WTC11 (cell line): Measurements from ENCODE around the gene DHRS2. TPM values are rescaled to one million over a fixed set of nuclear protein-coding genes. Genes with fewer than 3 reads are reported as not detected.

Source experiments
- ATAC-seq: fragments of 200-7000 bp; cut with Tn5 transposase; 2 replicates; pipeline ENCODE4 v1.10.0; 2021; ENCODE audit warnings: mild to moderate bottlenecking, moderate library complexity
- CTCF ChIA-PET: fragments of 300-600 bp; sonication (Branson Sonifier 250); formaldehyde crosslinking; loops from one replicate; lab custom pipeline; 2021; ENCODE audit warnings: antibody characterized with exemption; lab: Charles Lee
- POLR2A ChIA-PET: fragments of 350-600 bp; sonication (Branson Sonifier 250); formaldehyde crosslinking; loops from one replicate; lab custom pipeline; 2021; ENCODE audit warnings: antibody characterized with exemption; lab: Charles Lee
- DNase-seq: peaks from one replicate; pipeline ENCODE4 v3.0.0; 2021; ENCODE audit warnings: low spot score
- H3K27ac Mint-ChIP-seq: 2 replicates; pipeline ENCODE4 v1.8.0; 2021; ENCODE audit warnings: mixed read lengths
- H3K27me3 Mint-ChIP-seq: 2 replicates; pipeline ENCODE4 v1.8.0; 2021; ENCODE audit warnings: low read depth, mild to moderate bottlenecking, moderate library complexity, mixed read lengths
- H3K36me3 Mint-ChIP-seq: 2 replicates; pipeline ENCODE4 v1.8.0; 2021; ENCODE audit warnings: mixed read lengths
- H3K4me1 Mint-ChIP-seq: 2 replicates; pipeline ENCODE4 v1.8.0; 2022; ENCODE audit warnings: mixed read lengths
- H3K4me3 Mint-ChIP-seq: 2 replicates; pipeline ENCODE4 v1.8.0; 2021; ENCODE audit warnings: mild to moderate bottlenecking, moderate library complexity, mixed read lengths
- H3K9me3 Mint-ChIP-seq: 2 replicates; pipeline ENCODE4 v1.8.0; 2021; ENCODE audit warnings: mixed read lengths
- ATF2 ChIP-seq: sonication (generic); formaldehyde crosslinking; IDR thresholded peaks from 2 replicates; pipeline ENCODE4 v1.8.1; 2022; ENCODE audit warnings: low read depth, missing genetic modification reagents, borderline replicate concordance
- ATF6 ChIP-seq: sonication (generic); formaldehyde crosslinking; IDR thresholded peaks from 2 replicates; pipeline ENCODE4 v1.8.1; 2023; ENCODE audit warnings: mild to moderate bottlenecking, missing genetic modification reagents
- CREB1 ChIP-seq: sonication (generic); formaldehyde crosslinking; IDR thresholded peaks from 2 replicates; pipeline ENCODE4 v1.8.0; 2023; ENCODE audit warnings: mild to moderate bottlenecking, missing genetic modification reagents
- CREM ChIP-seq: sonication (generic); formaldehyde crosslinking; IDR thresholded peaks from 2 replicates; pipeline ENCODE4 v1.8.1; 2022; ENCODE audit warnings: mild to moderate bottlenecking, missing genetic modification reagents, moderate library complexity
- E2F4 ChIP-seq: sonication (generic); formaldehyde crosslinking; IDR thresholded peaks from 2 replicates; pipeline ENCODE4 v1.8.1; 2022; ENCODE audit warnings: low read depth, mild to moderate bottlenecking, moderate library complexity, missing genetic modification reagents, borderline replicate concordance
- ELF4 ChIP-seq: sonication (generic); formaldehyde crosslinking; IDR thresholded peaks from 2 replicates; pipeline ENCODE4 v1.8.1; 2022; ENCODE audit warnings: low read depth, mild to moderate bottlenecking, moderate library complexity, missing genetic modification reagents
- ESRRA ChIP-seq: sonication (generic); formaldehyde crosslinking; IDR thresholded peaks from 2 replicates; pipeline ENCODE4 v1.8.1; 2022; ENCODE audit warnings: mild to moderate bottlenecking, missing genetic modification reagents, borderline replicate concordance
- PRRX2 ChIP-seq: fragments of 250-450 bp; sonication (Bioruptor Pico); IDR thresholded peaks from 2 replicates; pipeline ENCODE4 v1.8.0; 2021; ENCODE audit warnings: mild to moderate bottlenecking
- SMAD3 ChIP-seq: sonication (generic); formaldehyde crosslinking; IDR thresholded peaks from 2 replicates; pipeline ENCODE4 v1.8.0; 2022; ENCODE audit warnings: missing genetic modification reagents, mild to moderate bottlenecking, borderline replicate concordance
- SMAD4 ChIP-seq: sonication (generic); formaldehyde crosslinking; IDR thresholded peaks from 2 replicates; pipeline ENCODE4 v1.8.0; 2022; ENCODE audit warnings: mild to moderate bottlenecking, missing genetic modification reagents
- SOX15 ChIP-seq: fragments of 250-450 bp; sonication (Bioruptor Pico); IDR thresholded peaks from 2 replicates; pipeline ENCODE4 v1.9.0; 2021; ENCODE audit warnings: mild to moderate bottlenecking
- STAT6 ChIP-seq: sonication (generic); formaldehyde crosslinking; conservative IDR thresholded peaks from 2 replicates; pipeline ENCODE4 v1.8.1; 2023; ENCODE audit warnings: mild to moderate bottlenecking, low read depth, missing genetic modification reagents, moderate library complexity
- TCF7 ChIP-seq: sonication (generic); formaldehyde crosslinking; IDR thresholded peaks from 2 replicates; pipeline ENCODE4 v1.8.0; 2022; ENCODE audit warnings: mild to moderate bottlenecking, low read depth, missing genetic modification reagents, moderate library complexity
- ZMAT4 ChIP-seq: fragments of 250-450 bp; sonication (Bioruptor Pico); IDR thresholded peaks from 2 replicates; pipeline ENCODE4 v1.9.0; 2021; ENCODE audit warnings: mild to moderate bottlenecking
- ZNF263 ChIP-seq: sonication (generic); formaldehyde crosslinking; IDR thresholded peaks from 2 replicates; pipeline ENCODE4 v1.8.1; 2022; ENCODE audit warnings: low read depth, mild to moderate bottlenecking, moderate library complexity, missing genetic modification reagents
- ZNF416 ChIP-seq: fragments of 250-450 bp; sonication (Bioruptor Pico); IDR thresholded peaks from 2 replicates; pipeline ENCODE4 v1.9.0; 2021; ENCODE audit warnings: mild to moderate bottlenecking, inconsistent platforms
- total RNA-seq: library from RNA; stranded (reverse); gene quantifications from 3 replicates; pipeline ENCODE4 v1.2.3, GENCODE V29; 2021
- TF ChIP-seq, protein P1 (sequence below): sonication (generic); formaldehyde crosslinking; IDR thresholded peaks from 2 replicates; pipeline ENCODE4 v1.8.0; 2022; ENCODE audit warnings: mild to moderate bottlenecking, missing genetic modification reagents
- TF ChIP-seq, protein P2 (sequence below): sonication (generic); formaldehyde crosslinking; IDR thresholded peaks from 2 replicates; pipeline ENCODE4 v1.8.0; 2023; ENCODE audit warnings: missing genetic modification reagents, mild to moderate bottlenecking, borderline replicate concordance

Gene DHRS2
- total RNA-seq, 1 experiment from 2014 or later = 4.5 TPM

DNA sequence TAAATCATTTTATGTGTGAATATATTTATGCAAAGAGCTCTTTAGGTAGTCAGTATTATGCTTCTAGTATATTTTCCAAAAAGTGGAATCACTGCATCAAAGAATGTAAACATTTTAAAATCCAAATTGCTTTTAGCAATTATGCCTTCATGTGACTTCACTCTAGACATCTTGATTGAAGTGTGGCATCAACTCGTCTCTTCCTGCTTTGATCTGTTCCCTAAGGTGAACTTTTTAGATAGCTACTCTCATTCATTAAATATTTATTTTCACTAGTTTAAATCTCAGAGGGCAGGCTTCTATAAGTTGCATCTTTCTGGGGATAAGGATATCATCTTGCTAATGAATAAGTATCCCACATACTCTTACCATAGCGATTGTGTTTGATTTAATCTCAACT, 39.2 kb downstream of the DHRS2 start:
- DNase-seq = no peak
- Mint-ChIP-seq H3K4me3 (no peak overlapping the region), H3K27ac (no peak overlapping the region), H3K27me3 (peaks cover 7% of the 10 kb centered on the region; the same call in 1 of the 2 replicates), H3K36me3 (peaks cover 9% of the 10 kb centered on the region), H3K9me3 (peaks cover 20% of the 10 kb centered on the region), H3K4me1 (peaks cover 6% of the 10 kb centered on the region)
- no peak for ATAC-seq
- ChIA-PET CTCF (interaction anchor here (0.6 to 2.5 kb wide), 5 partner anchors 10 to 235 kb away, joined by 3 to 9 read pairs (median 5); no protein-coding TSS in a partner anchor), POLR2A (no interaction called here)
- no peak for TF ChIP-seq CREB1 (CRISPR knock-in tag)
- no peak for TF ChIP-seq E2F4
- TF ChIP-seq TCF7 (CRISPR knock-in tag) = no peak

DNA sequence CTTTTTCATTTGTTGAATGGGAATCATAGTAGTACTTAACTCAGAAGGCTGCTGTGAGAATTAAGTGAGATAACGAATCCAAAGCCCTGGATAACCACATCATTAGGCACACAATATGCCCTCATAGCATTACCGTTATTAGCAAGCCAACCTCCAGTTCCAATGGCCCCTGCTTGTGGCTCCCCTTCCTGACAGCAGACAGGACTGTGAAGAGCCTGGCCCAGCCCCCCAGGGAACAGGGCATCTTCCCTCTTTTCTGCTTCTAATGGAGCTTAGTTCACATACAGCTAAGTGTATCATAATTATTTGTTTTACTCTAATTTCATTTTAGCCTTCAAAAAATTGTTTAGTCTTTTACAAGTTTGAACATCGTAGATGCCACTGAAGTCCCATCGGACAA, 39.7 kb downstream of the DHRS2 start:
- CTCF ChIA-PET = interaction anchor here (0.6 to 2.5 kb wide), 5 partner anchors 10 to 235 kb away, joined by 3 to 9 read pairs (median 5); no protein-coding TSS in a partner anchor
- TF ChIP-seq SMAD4 (CRISPR knock-in tag) (no peak), ELF4 (CRISPR knock-in tag) (no peak), ATF6 (CRISPR knock-in tag) (no peak), ESRRA (CRISPR knock-in tag) (no peak), ATF2 (CRISPR knock-in tag) (no peak), ZMAT4 (CRISPR knock-in tag) (no peak), SOX15 (CRISPR knock-in tag) (no peak), ZNF416 (CRISPR knock-in tag) (no peak), ZNF263 (CRISPR knock-in tag) (no peak), PRRX2 (CRISPR knock-in tag) (no peak)
- TF ChIP-seq, protein P1, sequence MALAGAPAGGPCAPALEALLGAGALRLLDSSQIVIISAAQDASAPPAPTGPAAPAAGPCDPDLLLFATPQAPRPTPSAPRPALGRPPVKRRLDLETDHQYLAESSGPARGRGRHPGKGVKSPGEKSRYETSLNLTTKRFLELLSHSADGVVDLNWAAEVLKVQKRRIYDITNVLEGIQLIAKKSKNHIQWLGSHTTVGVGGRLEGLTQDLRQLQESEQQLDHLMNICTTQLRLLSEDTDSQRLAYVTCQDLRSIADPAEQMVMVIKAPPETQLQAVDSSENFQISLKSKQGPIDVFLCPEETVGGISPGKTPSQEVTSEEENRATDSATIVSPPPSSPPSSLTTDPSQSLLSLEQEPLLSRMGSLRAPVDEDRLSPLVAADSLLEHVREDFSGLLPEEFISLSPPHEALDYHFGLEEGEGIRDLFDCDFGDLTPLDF = no peak
- ATAC-seq (no peak), DNase-seq (no peak)
- no peak overlapping the region for H3K4me3 Mint-ChIP-seq
- peaks cover 7% of the 10 kb centered on the region; the same call in 1 of the 2 replicates for H3K27me3 Mint-ChIP-seq
- peaks cover under 1% of the 10 kb centered on the region; the same call in 1 of the 2 replicates for H3K4me1 Mint-ChIP-seq
- POLR2A ChIA-PET = no interaction called here
- H3K27ac Mint-ChIP-seq = no peak overlapping the region
- H3K9me3 Mint-ChIP-seq = peaks cover 14% of the 10 kb centered on the region
- peaks cover 4% of the 10 kb centered on the region; the same call in 1 of the 2 replicates for H3K36me3 Mint-ChIP-seq

- Mint-ChIP-seq H3K27me3 (0 out of 2 replicates have a peak, but pooled peaks cover 3% of the 10 kb centered on the region), H3K4me1 (no peaks in the 10 kb centered on the region), H3K36me3 (no peaks in the 10 kb centered on the region), H3K9me3 (no peaks in the 10 kb centered on the region), H3K27ac (no peak overlapping the region), H3K4me3 (no peak overlapping the region)
- ChIA-PET CTCF (interaction anchor here (1.2 to 2.1 kb wide), 2 partner anchors 49 to 92 kb away, joined by 3 to 10 read pairs; no protein-coding TSS in a partner anchor), POLR2A (no interaction called here)
- ATAC-seq (no peak), DNase-seq (no peak)
- TF ChIP-seq, protein P2, sequence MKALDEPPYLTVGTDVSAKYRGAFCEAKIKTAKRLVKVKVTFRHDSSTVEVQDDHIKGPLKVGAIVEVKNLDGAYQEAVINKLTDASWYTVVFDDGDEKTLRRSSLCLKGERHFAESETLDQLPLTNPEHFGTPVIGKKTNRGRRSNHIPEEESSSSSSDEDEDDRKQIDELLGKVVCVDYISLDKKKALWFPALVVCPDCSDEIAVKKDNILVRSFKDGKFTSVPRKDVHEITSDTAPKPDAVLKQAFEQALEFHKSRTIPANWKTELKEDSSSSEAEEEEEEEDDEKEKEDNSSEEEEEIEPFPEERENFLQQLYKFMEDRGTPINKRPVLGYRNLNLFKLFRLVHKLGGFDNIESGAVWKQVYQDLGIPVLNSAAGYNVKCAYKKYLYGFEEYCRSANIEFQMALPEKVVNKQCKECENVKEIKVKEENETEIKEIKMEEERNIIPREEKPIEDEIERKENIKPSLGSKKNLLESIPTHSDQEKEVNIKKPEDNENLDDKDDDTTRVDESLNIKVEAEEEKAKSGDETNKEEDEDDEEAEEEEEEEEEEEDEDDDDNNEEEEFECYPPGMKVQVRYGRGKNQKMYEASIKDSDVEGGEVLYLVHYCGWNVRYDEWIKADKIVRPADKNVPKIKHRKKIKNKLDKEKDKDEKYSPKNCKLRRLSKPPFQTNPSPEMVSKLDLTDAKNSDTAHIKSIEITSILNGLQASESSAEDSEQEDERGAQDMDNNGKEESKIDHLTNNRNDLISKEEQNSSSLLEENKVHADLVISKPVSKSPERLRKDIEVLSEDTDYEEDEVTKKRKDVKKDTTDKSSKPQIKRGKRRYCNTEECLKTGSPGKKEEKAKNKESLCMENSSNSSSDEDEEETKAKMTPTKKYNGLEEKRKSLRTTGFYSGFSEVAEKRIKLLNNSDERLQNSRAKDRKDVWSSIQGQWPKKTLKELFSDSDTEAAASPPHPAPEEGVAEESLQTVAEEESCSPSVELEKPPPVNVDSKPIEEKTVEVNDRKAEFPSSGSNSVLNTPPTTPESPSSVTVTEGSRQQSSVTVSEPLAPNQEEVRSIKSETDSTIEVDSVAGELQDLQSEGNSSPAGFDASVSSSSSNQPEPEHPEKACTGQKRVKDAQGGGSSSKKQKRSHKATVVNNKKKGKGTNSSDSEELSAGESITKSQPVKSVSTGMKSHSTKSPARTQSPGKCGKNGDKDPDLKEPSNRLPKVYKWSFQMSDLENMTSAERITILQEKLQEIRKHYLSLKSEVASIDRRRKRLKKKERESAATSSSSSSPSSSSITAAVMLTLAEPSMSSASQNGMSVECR (CRISPR knock-in tag) = no peak
- TF ChIP-seq CREM (CRISPR knock-in tag) (no peak), STAT6 (CRISPR knock-in tag) (no peak), SMAD3 (CRISPR knock-in tag) (no peak), SMAD4 (CRISPR knock-in tag) (no peak)
Observed at GRCh38 chr14:23681337-23681736, 45.2 kb downstream of the DHRS2 start.
